HG03571 (cell line): ENCODE measurements around the gene EVI5.

Experiments
- ATAC-seq: cut with Tn5 transposase; IDR thresholded peaks from one replicate; pipeline ENCODE4 v1.9.1; 2021; ENCODE audit not compliant: unreplicated experiment

Gene EVI5

GRCh38 chr1:92784639-92785500 is at the start of gene EVI5:
Gene EVI5 (minus strand): TSS chr1:92785108. CDS start chr1:92736546, 48,562 bp downstream.
- ATAC-seq = peak; percentile 97

GRCh38 chr1:92834617-92835016 is 49.7 kb upstream of the EVI5 start:
- ATAC-seq = no peak

GRCh38 chr1:92833840-92834239 is 48.9 kb upstream of the EVI5 start:
- no peak for ATAC-seq

GRCh38 chr1:92832537-92833114 is 47.7 kb upstream of the EVI5 start:
- no peak for ATAC-seq

- ATAC-seq = peak; percentile 90
Observed at GRCh38 chr1:92831762-92832536, 47.0 kb upstream of the EVI5 start, which contains the start of gene RPL5. Gene RPL5 (plus strand): TSS chr1:92832040. CDS start chr1:92832115, 75 bp downstream.

GRCh38 chr1:92831368-92831761 is 46.5 kb upstream of the EVI5 start:
- no peak for ATAC-seq

GRCh38 chr1:92826792-92827191 is 41.9 kb upstream of the EVI5 start:
- no peak for ATAC-seq

- ATAC-seq = no peak
Observed at GRCh38 chr1:92822879-92823278, 38.0 kb upstream of the EVI5 start.

- ATAC-seq = no peak
Observed at GRCh38 chr1:92820551-92820950, 35.6 kb upstream of the EVI5 start.

- no peak for ATAC-seq
Observed at GRCh38 chr1:92820024-92820423, 35.1 kb upstream of the EVI5 start.

- peak; percentile 66 for ATAC-seq
Observed at GRCh38 chr1:92817986-92818764, 33.3 kb upstream of the EVI5 start.

GRCh38 chr1:92817137-92817697 is 32.3 kb upstream of the EVI5 start:
- no peak for ATAC-seq

- no peak for ATAC-seq
Observed at GRCh38 chr1:92816732-92817131, 31.8 kb upstream of the EVI5 start.

- ATAC-seq = no peak
Observed at GRCh38 chr1:92808381-92808780, 23.5 kb upstream of the EVI5 start.

GRCh38 chr1:92805216-92805615 is 20.3 kb upstream of the EVI5 start:
- no peak for ATAC-seq

- ATAC-seq = no peak
Observed at GRCh38 chr1:92804721-92805201, 19.9 kb upstream of the EVI5 start.

GRCh38 chr1:92803140-92803887 is 18.4 kb upstream of the EVI5 start:
- no peak for ATAC-seq

- ATAC-seq = no peak
Observed at GRCh38 chr1:92797961-92798360, 13.1 kb upstream of the EVI5 start.

GRCh38 chr1:92797297-92797696 is 12.4 kb upstream of the EVI5 start:
- ATAC-seq = no peak

GRCh38 chr1:92795166-92795565 is 10.3 kb upstream of the EVI5 start:
- no peak for ATAC-seq
